ENCODE measurements around the gene AEBP1. TPM values are rescaled to one million over a fixed set of nuclear protein-coding genes. Genes with fewer than 3 reads are reported as not detected.
A peak's percentile ranks its signal among the peaks of the same experiment; 100 is the strongest.

Gene AEBP1
- total RNA-seq, 1 donor from 2014 or later: 1,349 TPM

DNA sequence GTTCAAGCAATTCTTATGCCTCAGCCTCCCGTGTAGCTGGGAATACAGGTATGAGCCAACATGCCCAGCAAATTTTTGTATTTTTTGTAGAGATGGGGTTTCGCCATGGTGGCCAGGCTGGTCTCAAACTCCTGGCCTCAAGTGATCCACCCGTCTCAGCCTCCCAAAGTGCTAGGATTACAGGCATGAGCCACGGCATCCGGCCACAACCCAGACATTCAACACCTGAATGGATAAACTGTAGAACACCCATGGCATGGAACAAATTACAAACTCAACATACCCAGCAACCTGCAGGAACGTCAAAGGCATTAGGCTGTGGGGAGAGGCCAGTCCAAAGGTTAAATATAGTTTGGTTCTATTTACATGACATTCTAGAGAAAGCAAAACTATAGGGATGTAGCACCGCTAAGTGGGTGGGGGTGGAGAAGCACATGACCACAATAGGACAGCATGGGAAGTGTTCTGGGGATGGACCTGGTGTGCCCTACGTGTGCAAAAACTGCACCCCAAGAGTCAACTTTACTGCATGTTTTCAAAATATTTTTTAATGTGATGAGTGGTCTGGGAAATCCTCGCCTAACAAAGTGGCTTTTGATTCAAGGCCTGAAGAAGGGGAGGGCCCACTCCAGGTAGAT is 32.3 kb upstream of the AEBP1 start:
- Histone ChIP-seq H3K36me3 (peaks cover 14 to 34% of the 10 kb centered on the region in 2 donors), H3K9me3 (no peaks in the 10 kb centered on the region), H3K4me1 (peaks cover 21 to 24% of the 10 kb centered on the region in 2 donors), H3K27ac (peak overlapping the region; percentile 49 to 71), H3K4me3 (no peak overlapping the region), H3K27me3 (no peaks in the 10 kb centered on the region)
- intact Hi-C loops (cut with DNase I): loop anchor here (1.0 to 5.0 kb wide), 4 partner anchors 30 to 185 kb away; partner anchors contain the start of genes POLD2 and YKT6
- DNase-seq (ENCODE audit: low spot score in 2 of 2): no peak
- TF ChIP-seq, protein P1, sequence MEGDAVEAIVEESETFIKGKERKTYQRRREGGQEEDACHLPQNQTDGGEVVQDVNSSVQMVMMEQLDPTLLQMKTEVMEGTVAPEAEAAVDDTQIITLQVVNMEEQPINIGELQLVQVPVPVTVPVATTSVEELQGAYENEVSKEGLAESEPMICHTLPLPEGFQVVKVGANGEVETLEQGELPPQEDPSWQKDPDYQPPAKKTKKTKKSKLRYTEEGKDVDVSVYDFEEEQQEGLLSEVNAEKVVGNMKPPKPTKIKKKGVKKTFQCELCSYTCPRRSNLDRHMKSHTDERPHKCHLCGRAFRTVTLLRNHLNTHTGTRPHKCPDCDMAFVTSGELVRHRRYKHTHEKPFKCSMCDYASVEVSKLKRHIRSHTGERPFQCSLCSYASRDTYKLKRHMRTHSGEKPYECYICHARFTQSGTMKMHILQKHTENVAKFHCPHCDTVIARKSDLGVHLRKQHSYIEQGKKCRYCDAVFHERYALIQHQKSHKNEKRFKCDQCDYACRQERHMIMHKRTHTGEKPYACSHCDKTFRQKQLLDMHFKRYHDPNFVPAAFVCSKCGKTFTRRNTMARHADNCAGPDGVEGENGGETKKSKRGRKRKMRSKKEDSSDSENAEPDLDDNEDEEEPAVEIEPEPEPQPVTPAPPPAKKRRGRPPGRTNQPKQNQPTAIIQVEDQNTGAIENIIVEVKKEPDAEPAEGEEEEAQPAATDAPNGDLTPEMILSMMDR (IDR thresholded peaks at IDR 0.05): no peak

- Histone ChIP-seq H3K9me3 (no peaks in the 10 kb centered on the region), H3K27me3 (no peaks in the 10 kb centered on the region), H3K4me1 (peaks cover 21 to 24% of the 10 kb centered on the region in 2 donors), H3K36me3 (peaks cover 22 to 41% of the 10 kb centered on the region in 2 donors), H3K4me3 (peak overlapping the region in 1 of 2 donors; percentile 34), H3K27ac (peak overlapping the region; percentile 70 to 71)
- intact Hi-C loops (cut with DNase I): loop anchor here (1.0 to 5.0 kb wide), 4 partner anchors 30 to 185 kb away; partner anchors contain the start of genes POLD2 and YKT6
- peak; percentile 64 to 96 for DNase-seq (ENCODE audit: low spot score in 2 of 2)
- TF ChIP-seq, protein P1 (IDR thresholded peaks at IDR 0.05): peak; percentile 57 to 81 (median 74)
Observed at GRCh38 chr7:44072364-44073231, 31.5 kb upstream of the AEBP1 start.

DNA sequence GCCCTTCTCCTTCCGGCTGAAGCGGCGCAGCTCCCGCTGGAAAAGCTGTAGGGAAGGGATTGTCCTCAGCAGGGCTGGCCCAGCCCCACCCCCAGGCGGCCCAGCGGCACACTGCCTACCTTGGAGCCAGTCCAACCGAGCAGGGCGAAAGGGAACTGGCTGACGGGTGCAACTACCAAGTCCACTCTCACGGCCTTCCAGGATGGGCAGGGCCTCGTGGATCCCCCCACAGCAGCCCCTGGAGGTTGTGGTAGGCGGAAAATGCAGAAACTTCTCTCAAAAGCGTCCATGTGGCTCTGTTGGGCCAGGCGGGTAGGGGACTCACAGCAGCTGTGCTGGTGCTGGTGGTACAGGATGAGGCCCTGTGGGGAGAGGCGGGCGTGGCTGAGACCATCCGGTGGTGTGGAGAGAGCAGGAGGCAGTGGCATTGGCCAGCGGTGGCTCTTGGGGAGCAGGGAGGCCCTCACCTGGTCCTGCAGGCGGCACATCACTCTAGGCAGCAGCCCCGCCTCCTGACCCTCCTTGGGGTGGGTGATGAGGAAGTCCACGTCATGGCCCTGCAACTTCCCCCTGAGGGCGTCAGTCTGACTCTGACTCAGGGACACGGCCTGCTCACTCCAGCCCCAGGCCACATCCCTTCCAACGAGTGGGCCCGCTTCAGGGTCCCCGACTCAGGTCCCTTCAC is 30.3 kb upstream of the AEBP1 start:
- H3K27me3 ChIP-seq: no peaks in the 10 kb centered on the region
- peak overlapping the region in 1 of 2 donors; percentile 34 for H3K4me3 ChIP-seq
- H3K27ac ChIP-seq: peak overlapping the region; percentile 70 to 71
- H3K9me3 ChIP-seq: no peaks in the 10 kb centered on the region
- TF ChIP-seq, protein P1 (IDR thresholded peaks at IDR 0.05): no peak
- peaks cover 21 to 24% of the 10 kb centered on the region in 2 donors for H3K4me1 ChIP-seq
- H3K36me3 ChIP-seq: peaks cover 34 to 53% of the 10 kb centered on the region in 2 donors
- intact Hi-C loops (cut with DNase I): loop anchor here (2.0 to 5.0 kb wide), 3 partner anchors 49 to 183 kb away; partner anchors contain the start of genes POLD2 and YKT6
- peak; percentile 63 to 88 for DNase-seq (ENCODE audit: low spot score in 2 of 2)

GRCh38 chr7:44074349-44074695 is 29.8 kb upstream of the AEBP1 start:
- no peak for DNase-seq (ENCODE audit: low spot score in 2 of 2)
- TF ChIP-seq, protein P1 (IDR thresholded peaks at IDR 0.05): no peak
- H3K27me3 ChIP-seq: no peaks in the 10 kb centered on the region
- H3K4me3 ChIP-seq: no peak overlapping the region
- H3K27ac ChIP-seq: peak overlapping the region; percentile 70 to 71
- peaks cover 38 to 57% of the 10 kb centered on the region in 2 donors for H3K36me3 ChIP-seq
- peaks cover 21 to 24% of the 10 kb centered on the region in 2 donors for H3K4me1 ChIP-seq
- H3K9me3 ChIP-seq: no peaks in the 10 kb centered on the region
- intact Hi-C loops (cut with DNase I): loop anchor here (5.0 kb wide), 1 partner anchor 183 kb away; no protein-coding TSS in a partner anchor

All from ascending aorta (tissue), 2 donors.